ENCODE results near the gene SH3D21.

SH3D21 gene

GRCh38 chr1:36358514-36359084 lies 52.4 kb downstream of the SH3D21 start:
- H3K4me3 ChIP-seq (ENCODE audit: low read depth, low read length): no peak overlapping the region
- no peak for TF ChIP-seq CTCF (IDR thresholded peaks at IDR 0.05; ENCODE audit: insufficient read depth, low read length, missing control alignments)
- DNase-seq (ENCODE audit: low read depth, low spot score): no peak
- CTCF ChIA-PET: interaction anchor here (1.6 kb wide), 1 partner anchor 54 kb away, joined by 3 read pairs; no protein-coding TSS in a partner anchor
- POLR2A ChIA-PET: no interaction called here

- ChIA-PET CTCF (interaction anchor here (1.6 kb wide), 1 partner anchor 53 kb away, joined by 3 read pairs; no protein-coding TSS in a partner anchor), POLR2A (no interaction called here)
- H3K4me3 ChIP-seq (ENCODE audit: low read depth, low read length): no peak overlapping the region
- no peak for TF ChIP-seq CTCF (IDR thresholded peaks at IDR 0.05; ENCODE audit: insufficient read depth, low read length, missing control alignments)
- no peak for DNase-seq (ENCODE audit: low read depth, low spot score)
Observed at GRCh38 chr1:36359383-36359782, 53.2 kb downstream of the SH3D21 start.

GRCh38 chr1:36359911-36360550 lies 53.9 kb downstream of the SH3D21 start:
- ChIA-PET POLR2A (interaction anchor here (0.9 to 1.7 kb wide), 2 partner anchors 9 to 27 kb away, joined by 3 to 7 read pairs; no protein-coding TSS in a partner anchor), CTCF (interaction anchor here (1.2 to 1.6 kb wide), 3 partner anchors 23 to 60 kb away, joined by 3 to 4 read pairs (median 4); no protein-coding TSS in a partner anchor)
- no peak for DNase-seq (ENCODE audit: low read depth, low spot score)
- no peak for TF ChIP-seq CTCF (IDR thresholded peaks at IDR 0.05; ENCODE audit: insufficient read depth, low read length, missing control alignments)
- no peak overlapping the region for H3K4me3 ChIP-seq (ENCODE audit: low read depth, low read length)

- TF ChIP-seq CTCF (IDR thresholded peaks at IDR 0.05; ENCODE audit: insufficient read depth, low read length, missing control alignments): no peak
- H3K4me3 ChIP-seq (ENCODE audit: low read depth, low read length): no peak overlapping the region; the same call in 1 of the 2 replicates
- no peak for DNase-seq (ENCODE audit: low read depth, low spot score)
- CTCF ChIA-PET: interaction anchor here (6.0 kb wide), 1 partner anchor 53 kb away, joined by 27 read pairs; no protein-coding TSS in a partner anchor
- POLR2A ChIA-PET: interaction anchor here (0.5 to 1.8 kb wide), 3 partner anchors 21 to 59 kb away, joined by 3 to 10 read pairs (median 3); partner anchors contain the start of gene SH3D21
Observed at GRCh38 chr1:36365381-36365780, 59.2 kb downstream of the SH3D21 start.

GRCh38 chr1:36366091-36366661 lies 60.0 kb downstream of the SH3D21 start:
- no peak overlapping the region for H3K4me3 ChIP-seq (ENCODE audit: low read depth, low read length)
- TF ChIP-seq CTCF (IDR thresholded peaks at IDR 0.05; ENCODE audit: insufficient read depth, low read length, missing control alignments): peak; percentile 18
- no peak for DNase-seq (ENCODE audit: low read depth, low spot score)
- ChIA-PET POLR2A (interaction anchor here (1.1 to 1.8 kb wide), 5 partner anchors 15 to 44 kb away, joined by 3 to 10 read pairs (median 3); no protein-coding TSS in a partner anchor), CTCF (interaction anchor here (1.1 to 6.0 kb wide), 4 partner anchors 43 to 66 kb away, joined by 4 to 27 read pairs (median 10); partner anchors contain the start of gene EVA1B)

GRCh38 chr1:36367066-36367465 lies 60.9 kb downstream of the SH3D21 start:
- ChIA-PET CTCF (interaction anchor here (0.9 to 6.0 kb wide), 7 partner anchors 31 to 217 kb away, joined by 3 to 27 read pairs (median 14); partner anchors contain the start of genes EVA1B, LSM10 and TRAPPC3), POLR2A (interaction anchor here (1.4 to 1.7 kb wide), 3 partner anchors 16 to 45 kb away, joined by 3 to 9 read pairs (median 3); no protein-coding TSS in a partner anchor)
- no peak overlapping the region for H3K4me3 ChIP-seq (ENCODE audit: low read depth, low read length)
- no peak for DNase-seq (ENCODE audit: low read depth, low spot score)
- no peak for TF ChIP-seq CTCF (IDR thresholded peaks at IDR 0.05; ENCODE audit: insufficient read depth, low read length, missing control alignments)

All from AG04449 (cell line).